Erythroblast (primary cell): ENCODE results near the gene FAM107B.

Experiments used
- GATA1 ChIP-seq: IDR thresholded peaks from 2 replicates; pipeline ENCODE4 v1.6.1; 2011; ENCODE audit warnings: low read depth, mild to moderate bottlenecking, control low read depth, low read length, moderate library complexity
- POLR2A ChIP-seq: IDR thresholded peaks from 2 replicates; pipeline ENCODE4 v1.6.1; 2011; ENCODE audit warnings: mild to moderate bottlenecking, low read length

DNA sequence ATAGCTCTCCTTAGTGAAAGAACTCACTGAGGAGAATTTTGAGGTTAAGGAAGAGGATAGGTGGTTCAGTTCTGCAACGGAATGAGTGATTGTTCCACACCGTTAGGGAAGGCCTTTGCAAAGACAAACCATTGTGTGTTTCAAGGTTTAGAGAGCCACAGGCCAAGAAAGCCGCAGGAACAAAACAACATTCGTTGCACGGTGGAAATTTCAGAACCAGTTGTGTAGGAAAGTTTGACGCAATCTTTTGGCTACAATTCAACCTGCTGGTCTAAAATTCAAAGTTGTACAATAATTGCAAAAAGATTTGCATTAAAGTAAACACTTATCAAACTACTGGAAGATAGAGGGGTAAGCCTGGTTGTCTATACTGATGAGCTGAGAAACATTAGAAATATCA is 91.4 kb downstream of the FAM107B start:
- TF ChIP-seq POLR2A = no peak
- TF ChIP-seq GATA1 = no peak
